Transverse colon (tissue), 3 donors: ENCODE measurements around the gene GNA14.
A peak's percentile ranks its signal among the peaks of the same experiment; 100 is the strongest.

Experiments used
- CTCF ChIP-seq, 5 experiments: fragments of 200-600 bp in 3 of 5; fragments of 450-650 bp in 2 of 5; sonication (generic) in 3 of 5; IDR thresholded peaks; 1 replicate in 2 of 5; 2 replicates in 3 of 5; pipeline ENCODE4 v1.5.1; 2016 to 2017; ENCODE audit warnings: antibody characterized with exemption in 5 of 5, inconsistent platforms in 3 of 5, mild to moderate bottlenecking in 2 of 5, moderate library complexity in 1 of 5
- EP300 ChIP-seq: sonication (generic); formaldehyde crosslinking; IDR thresholded peaks from one replicate; pipeline ENCODE4 v1.6.1; 2017; ENCODE audit warnings: antibody characterized with exemption, low read depth
- POLR2A ChIP-seq: fragments of 450-650 bp; IDR thresholded peaks from one replicate; pipeline ENCODE4 v1.6.1; 2016; ENCODE audit warnings: antibody characterized with exemption, mild to moderate bottlenecking, moderate library complexity

DNA sequence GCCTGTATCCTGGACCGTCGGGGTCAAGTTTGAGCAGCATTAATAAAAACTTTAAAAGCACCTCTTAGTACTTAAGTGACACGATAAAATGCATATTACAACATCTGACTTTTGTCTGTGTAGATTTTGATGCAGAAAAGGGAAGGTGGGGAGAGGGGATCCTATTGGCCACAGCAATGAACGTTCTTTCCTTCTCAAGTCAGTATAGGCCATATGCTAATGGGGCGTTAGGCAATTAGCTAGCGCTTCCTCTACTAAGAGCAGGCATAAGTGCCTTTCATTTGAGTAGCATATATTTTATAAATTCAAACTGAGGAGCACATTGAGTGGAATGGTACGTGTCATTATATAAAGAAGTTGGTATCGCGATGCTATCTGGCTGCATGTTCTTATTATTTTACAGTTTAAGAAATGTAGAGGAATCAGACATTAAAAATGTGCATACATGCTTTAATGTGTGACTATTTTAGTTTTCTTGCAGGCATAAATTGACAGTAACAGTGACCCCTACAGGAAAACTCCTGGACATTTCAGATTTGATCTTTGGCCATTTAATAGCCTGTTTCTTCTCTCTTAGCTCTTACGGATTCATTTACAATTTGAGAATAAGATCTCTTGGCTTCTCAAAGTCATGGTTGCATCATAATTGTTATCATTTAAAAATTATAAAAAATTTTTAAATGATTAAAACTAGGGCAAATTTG lies 1.1 kb upstream of the GNA14 start:
- TF ChIP-seq CTCF (IDR thresholded peaks at IDR 0.05) (peak in 4 of 5 experiments; percentile 12 to 43 (median 34)), POLR2A (no peak), EP300 (no peak)
